ENCODE data around the gene ZDHHC11.

The ZDHHC11 gene, protein sequence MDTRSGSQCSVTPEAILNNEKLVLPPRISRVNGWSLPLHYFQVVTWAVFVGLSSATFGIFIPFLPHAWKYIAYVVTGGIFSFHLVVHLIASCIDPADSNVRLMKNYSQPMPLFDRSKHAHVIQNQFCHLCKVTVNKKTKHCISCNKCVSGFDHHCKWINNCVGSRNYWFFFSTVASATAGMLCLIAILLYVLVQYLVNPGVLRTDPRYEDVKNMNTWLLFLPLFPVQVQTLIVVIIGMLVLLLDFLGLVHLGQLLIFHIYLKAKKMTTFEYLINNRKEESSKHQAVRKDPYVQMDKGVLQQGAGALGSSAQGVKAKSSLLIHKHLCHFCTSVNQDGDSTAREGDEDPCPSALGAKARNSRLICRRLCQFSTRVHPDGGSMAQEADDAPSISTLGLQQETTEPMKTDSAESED

DNA sequence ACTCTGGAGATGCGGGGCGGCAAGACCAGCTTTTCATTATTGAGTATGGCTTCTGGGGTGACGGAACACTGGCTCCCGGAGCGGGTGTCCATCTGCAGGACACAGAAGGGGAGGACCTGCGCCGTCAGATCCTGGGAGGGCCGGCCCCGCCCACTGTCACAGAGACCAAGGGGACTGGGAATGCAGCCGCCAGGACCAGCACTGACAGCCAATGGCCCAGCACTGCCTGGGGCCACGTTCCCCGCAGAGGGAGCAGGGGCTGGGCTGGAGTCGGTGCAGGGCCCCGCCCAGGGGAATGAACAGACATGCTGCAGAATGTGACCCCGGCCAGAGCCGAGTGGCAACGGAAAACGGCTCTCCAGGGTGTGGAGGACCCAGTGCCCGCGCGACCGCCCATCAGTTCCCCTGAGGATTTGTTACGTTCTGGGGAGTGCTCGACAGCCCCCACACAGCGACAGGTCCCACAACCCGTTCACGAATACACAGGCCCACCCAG is at the start of gene ZDHHC11:
Gene ZDHHC11 (minus strand): TSS at position 476 of the 496 bp plus-strand sequence. CDS start 384 bp downstream, at position 92.
- DNase-seq = no peak

DNA sequence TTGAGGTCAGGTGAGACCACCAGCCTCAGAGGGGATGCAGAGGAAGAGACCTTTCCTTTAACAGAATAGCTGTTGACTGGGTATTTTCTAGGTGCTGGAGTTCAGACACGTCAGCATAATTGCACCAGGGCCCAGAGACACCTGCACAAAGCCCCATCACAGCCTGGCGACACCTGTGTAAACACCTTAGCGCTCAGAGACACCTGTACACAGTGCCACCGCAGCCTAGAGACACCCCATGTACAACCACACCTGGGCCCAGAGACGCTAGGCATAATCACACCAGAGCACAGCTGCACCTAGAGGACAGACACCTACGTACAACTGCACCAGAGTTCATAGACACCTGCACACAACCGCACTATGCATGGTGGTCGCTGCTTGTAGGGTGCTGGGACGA is 42.9 kb upstream of the ZDHHC11 start:
- no peak for DNase-seq

DNA sequence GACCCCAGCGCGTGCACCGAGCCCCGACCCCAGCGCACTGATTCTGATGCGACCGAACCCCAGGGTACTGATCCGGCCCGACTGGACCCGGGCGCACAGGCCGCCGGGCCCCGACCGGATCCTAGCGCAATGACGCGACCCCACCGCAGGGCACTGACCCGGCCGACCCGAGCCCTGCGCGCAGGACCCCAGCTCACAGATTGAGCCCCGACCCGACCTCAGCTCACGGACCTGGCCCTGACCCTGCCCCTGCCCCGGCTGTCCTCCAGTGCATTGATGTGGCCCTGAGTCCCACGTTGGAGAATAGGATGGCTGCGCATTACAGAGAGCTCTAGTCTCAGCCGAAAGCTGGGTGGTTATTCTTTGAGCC is 42.3 kb upstream of the ZDHHC11 start:
- no peak for DNase-seq

DNA sequence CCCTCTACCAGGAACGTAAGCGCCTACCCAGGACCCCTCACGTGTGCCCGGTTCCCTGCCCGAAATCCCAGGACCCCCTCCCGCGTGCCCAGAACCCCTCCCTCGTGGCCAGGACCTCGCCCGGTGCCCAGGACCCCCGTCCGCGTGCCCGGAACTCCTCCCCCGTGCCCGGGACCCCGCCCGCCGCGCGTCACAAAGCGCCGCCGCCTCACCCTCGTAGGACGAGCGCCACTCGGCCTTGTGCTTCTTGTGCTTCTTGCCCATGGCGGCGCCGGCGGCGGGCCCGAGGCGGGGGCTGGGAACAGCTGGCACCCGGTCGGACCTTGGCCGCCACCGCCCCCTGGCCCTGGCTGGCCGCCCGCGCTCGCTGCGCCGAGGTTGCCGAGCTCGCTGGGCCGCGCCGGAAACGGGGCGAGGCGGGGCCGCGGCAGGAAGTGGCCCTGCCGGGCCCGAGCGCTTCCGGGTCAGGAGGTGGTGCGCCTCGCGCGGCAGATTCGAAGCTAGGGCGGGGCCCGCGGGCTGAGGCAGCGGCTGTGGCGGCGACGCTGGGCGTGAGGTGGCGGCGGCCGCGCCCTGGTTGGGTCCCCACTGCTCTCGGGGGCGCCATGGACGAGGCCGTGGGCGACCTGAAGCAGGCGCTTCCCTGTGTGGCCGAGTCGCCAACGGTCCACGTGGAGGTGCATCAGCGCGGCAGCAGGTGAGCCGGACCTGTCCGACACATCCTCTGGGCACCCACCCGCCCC is 41.8 kb upstream of the ZDHHC11 start, which contains the start of the genes BRD9 and TRIP13:
Gene BRD9 (minus strand): TSS at position 408 of the 743 bp plus-strand sequence. CDS start 144 bp downstream, at position 264.
Gene TRIP13 (plus strand): TSS at position 491 of the 743 bp plus-strand sequence. CDS start 115 bp downstream, at position 606.
- DNase-seq = peak; percentile 76 to 81

DNA sequence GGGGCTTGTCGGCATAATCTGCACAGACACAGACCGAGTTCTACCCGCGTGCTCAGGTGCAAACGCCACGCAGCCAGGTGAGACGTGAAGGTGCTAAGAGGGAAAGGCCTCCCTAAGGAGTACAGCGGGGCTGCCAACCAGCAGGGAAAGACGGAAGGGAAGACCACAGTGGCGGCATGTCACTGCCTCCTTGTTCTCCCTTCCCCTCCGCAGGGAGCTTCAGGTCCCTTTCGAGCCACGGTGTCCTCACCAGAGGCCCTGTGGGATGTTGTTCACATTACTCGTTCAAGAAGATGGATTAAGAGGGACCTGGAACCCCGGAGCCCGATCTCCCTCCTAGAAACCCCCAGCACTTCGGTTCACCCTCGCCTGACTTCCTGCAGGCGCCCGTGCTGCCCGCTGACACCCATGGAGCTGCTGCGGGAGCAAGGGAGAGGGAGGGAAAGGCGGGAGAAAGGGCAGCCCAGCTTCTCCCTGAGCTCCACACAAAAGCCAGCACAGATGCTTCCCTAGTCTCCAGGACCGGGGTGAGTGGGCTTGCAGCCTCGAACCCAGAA is 41.1 kb upstream of the ZDHHC11 start:
- DNase-seq = no peak

DNA sequence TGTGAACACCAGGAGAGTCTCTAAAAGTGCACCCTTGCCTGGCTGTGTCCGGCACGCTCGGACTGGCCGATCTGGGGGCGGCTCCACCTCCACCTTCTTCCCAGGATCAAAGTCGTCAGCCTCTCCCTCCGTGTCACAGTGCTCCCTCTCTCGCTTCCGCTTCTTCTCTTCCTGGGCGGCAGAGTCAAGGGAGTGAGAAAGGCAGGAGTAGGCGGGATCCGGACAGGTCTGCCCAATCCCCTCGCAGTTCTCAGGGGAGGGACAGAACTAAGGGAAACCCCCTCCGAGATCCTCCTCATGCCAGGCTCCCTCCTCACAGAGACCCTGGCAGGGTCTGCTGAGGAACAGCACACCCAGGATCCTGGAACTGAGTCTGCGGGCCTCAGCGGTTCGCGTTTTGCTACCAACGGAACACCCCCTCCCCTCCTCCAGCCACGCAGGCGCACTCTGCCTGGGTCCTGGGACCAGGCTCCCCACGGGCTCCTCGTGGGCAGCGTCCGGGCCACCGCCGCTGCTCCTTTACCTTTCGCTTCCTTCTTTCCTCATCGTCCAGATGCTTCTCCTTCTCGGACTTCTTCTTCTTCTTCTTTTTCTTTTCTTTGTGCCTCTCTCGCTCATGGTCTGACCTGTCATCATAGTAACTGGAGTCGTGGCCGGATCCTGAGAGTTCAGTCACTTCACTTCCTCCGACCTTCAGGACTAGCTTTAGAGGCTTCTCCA is 40.5 kb upstream of the ZDHHC11 start:
- no peak for DNase-seq

DNA sequence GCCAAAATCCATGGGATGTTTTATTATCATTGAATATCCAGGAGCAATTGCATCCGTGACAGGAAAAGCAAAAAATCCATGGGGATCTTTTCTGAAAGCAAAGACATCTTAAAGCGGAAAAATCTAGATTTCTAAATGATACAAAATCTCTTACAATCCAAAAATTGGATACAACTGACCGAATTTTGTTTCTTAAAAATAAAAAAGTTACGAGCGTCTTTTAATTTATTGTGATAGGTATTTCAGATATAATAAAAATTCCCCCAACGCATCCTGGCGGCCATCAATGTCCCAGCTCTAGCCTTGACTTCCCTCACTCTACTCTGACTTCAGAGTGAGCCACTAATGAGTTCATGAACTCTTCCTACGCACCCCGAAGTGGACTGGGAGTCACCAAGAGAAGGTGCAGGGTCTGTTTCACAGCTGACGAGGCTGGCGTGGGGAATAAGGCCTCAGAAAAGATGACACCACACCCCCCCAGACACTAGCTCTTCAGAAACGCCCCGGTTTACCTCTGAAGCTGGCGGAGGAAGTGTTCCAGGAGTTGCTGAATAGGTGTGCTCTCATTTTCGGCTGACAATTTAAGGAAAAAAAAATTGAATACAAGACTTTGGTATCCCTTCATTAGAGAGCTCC is 38.4 kb upstream of the ZDHHC11 start:
- DNase-seq = no peak

DNA sequence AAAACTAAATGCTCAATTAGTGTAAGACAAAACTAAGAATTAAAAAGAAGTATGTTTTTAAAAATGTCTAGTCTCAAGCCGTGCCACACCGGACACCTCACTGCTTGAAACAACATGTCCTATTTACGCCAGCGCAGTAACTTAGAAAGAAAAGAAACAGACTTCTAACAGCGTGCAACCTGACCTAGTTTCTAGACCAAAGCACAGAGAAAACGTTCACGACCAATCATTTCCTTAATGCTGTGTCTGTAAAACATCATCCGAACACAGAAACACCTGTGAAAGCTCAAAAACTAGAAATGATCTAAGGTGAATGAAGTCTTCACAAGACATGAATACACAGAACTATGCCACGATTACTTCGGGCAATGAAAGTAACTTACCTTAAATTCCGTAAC is 37.9 kb upstream of the ZDHHC11 start:
- DNase-seq = no peak

DNA sequence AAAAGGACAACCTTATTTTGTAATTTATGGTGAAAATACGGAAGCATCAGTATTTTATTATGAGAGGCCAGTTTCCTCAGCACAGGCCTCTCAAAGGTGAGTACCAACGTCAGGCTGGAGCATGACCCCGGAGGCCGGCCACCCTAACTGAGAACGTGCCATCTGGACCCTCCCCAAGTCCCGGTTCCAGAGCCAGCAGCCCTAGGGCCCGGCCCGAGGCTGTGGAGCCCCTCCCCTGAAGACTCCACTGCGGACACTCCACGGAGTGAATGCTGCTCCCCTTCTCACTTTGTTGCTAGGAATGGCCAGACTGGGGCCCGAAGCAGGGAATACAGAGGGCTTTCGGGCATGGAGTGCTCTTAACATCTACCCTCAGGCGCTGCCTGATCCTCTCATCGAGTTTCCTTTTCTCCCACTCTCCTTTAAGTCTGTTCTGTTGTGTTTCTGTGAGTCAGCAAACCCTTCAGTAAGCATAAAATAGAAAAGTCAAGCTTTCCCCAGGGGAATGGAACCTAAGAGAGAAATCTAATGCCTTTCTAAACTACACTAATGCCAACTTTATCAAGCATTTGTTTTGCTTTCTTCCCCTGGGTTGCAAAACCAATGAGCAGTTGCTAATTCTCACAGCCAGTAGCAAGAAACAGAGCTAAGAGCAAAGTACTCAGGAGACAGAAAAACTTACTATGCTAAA is 37.3 kb upstream of the ZDHHC11 start:
- no peak for DNase-seq

DNA sequence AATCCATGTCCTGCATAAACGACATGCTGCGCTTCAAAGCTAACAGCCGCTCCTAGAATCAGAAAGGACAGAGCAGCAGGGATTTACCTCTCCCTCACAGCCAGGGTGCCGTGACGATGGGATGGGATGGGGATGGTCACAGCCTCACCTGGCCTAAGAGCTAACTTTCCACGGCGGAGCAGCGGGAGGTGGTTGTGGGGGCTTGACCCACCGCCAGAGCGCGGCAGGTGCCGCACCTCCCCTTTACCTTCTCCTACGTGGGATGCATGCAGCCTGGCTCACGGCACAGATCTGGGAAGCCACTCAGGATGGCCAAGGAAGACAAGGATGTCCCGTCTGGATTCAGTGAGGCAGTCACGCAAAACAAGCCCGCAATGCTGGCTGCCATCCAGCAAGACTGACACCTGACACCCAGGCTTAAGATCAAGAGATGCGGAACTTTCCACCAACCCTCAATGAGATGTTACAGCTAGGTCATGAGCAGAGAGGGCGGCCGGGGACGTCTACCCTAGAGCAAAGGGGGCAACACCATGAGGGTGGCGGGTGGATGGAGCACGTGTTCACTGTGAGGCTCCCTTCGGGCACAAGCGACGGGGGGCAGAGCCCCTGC is 36.0 kb upstream of the ZDHHC11 start:
- no peak for DNase-seq

DNA sequence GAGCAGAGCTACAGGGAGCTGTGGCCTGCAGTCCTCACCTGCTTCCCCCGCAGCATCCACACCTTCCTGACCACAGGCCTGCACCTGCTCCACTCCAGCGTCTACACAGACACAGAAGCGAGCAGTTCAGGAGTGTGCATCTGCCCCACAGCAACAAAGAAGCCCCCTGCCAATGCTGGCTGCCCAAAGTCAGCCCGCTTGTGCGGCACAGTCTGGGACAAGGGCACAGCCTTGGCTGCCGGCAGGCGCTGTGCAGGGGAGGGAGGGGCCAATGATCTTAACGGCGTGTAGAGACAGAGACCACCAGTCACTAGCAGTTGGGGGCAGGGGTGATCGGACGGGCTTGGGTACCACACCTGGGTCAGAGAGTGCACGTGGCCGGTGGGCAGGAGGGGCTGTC is 35.2 kb upstream of the ZDHHC11 start:
- DNase-seq = no peak

DNA sequence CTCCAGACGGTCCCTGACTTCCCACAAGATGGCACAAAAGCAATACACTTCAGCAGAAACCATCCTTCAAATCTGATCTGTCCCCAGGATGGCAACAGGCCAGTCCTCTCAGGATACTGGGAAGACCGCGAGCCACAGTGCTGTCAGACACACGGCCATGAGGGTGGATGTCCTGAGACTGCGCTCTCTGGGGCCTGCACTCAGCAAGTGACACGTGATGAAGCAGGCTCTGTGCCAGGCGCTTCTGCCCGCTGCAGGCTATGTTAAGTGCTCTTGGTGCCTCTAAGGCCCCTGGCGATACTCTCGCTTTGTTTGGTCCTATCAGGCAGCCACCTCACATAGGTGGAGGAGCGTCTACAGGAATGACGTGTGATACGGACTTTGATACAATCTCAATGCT is 34.7 kb upstream of the ZDHHC11 start:
- DNase-seq = no peak

DNA sequence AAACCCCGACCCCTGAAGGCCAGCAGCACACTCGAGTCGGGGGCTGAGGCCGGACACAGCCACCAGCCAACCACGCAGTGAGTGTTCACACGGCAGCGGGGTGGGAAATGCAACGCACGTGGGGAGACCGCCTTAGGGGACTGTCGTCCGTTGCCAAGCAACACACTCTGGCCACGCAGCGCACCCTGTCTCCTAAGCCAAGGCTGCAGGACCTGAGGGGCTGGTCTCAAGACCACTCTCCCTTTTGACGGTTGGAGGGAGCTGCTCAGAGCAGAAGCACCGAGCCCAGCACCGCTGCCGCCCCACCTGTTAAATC is 34.3 kb upstream of the ZDHHC11 start:
- no peak for DNase-seq

DNA sequence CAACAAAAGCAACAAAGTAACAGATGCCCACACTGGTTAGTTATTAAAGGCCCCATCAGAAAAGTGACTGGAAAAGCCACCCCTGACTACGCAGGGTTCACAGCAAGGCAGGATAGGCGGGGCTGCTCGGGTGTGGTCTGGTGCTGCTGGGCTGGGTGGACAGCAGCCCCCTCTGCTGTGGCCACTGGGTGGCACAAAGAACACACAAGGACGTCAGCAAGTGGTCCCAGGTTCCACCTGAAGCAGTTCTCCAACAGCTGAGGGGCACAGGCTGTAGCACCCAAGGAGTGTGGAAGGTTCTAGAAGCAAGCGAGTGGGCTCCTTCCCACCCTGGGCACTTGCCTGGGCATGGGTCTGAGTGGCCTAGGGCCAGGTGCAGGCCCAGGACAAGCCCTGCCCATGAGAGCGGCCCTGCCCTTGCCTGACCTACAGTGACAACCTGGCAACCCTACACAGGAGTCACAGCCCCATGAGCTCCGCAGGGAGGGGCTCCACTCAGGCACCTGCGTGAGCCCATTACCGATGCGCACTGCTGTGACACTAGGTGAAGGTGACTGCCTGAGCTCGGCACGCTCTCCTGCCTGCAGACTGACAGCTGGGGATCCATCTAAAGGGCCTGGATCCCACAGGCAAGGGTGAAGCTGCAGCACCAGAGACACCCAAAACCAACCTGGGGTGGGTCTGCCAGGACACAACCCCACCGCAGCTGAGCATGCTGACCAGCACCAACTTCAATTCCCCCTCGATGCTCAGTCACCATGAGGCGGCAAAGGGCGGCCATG is 33.8 kb upstream of the ZDHHC11 start:
- no peak for DNase-seq

DNA sequence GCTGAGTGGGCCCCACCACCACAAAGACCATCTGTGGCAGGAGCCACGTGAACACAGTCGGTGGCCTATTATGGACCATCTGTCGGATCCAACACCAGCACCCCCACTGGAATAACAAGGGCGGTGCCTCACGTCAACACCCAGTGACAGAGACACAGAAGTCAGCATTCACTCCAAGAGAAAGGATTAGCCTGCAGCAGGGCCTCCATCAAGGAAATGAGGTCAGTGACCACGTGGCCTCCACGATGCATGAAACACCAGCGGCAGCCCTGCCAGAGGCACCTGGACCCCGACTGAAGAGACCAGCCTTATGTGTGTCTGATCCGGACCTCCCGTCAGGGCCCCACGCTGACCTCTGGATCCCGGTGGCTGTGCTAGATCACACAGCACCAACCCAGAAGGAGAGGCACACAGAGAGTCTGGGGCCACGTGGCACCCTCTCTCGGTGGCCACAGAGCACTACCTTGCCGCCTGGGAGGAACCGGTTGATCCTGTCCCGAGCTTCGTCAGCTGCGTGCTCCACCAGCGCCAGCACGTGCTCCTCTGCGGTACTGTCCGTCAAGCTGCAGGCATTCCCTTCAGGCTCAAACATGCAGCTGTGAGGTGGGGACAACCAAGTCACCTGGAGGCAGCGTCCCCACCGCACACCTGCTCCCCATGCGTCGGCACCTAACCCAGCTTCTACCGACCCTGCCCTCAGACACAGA is 32.8 kb upstream of the ZDHHC11 start:
- no peak for DNase-seq

DNA sequence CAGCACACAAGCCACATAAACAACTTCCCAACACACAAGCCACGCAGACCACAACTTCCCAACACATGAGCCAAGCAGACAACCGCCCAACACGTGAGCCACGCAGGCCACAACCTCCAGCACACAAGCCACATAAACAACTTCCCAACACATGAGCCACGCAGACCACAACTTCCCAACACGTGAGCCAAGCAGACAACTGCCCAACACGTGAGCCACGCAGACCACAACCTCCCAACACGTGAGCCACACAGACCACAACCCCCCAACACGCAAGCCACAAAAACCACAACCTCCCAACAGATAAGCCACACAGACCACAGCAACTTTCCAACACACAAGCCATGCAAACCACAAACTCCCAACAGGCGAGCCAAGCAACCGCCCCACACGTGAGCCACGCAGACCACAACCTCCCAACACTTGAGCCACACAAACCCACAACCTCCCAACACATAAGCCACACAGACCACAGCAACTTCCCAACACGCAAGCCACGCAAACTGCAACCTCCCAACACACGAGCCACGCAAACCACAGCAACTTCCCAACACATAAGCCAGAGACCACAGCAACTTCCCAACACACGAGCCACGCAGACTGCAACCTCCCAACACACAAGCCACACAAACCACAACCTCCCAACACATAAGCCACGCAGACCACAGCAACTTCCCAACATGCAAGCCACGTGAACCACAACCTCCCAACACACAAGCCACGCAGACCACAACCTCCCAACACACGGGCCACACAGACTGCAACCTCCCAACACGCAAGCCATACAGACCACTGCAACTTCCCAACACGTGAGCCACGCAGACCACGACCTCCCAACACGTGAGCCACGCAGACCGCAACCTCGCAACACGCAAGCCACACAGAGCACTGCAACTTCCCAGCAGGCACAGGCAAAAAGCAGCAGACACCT is 31.7 kb upstream of the ZDHHC11 start:
- no peak for DNase-seq

DNA sequence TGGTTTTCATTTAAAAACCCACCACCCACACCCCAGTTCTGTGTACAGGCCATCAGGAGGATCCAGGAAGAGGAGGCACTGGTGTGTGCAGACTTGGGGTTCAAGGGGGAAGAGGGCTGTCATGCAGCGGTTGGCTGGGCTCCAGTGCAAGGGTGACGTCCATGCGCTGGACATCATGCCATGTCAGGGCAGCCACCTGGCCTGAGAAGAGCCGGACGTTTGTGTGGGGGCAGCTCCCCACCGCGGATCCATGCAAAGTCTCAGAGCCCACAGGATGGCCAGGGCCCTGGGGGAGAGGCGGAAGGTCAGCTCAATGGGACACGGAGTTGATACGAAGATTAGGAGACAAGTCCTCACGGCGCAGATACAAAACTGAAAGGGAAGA is 30.8 kb upstream of the ZDHHC11 start:
- no peak for DNase-seq

DNA sequence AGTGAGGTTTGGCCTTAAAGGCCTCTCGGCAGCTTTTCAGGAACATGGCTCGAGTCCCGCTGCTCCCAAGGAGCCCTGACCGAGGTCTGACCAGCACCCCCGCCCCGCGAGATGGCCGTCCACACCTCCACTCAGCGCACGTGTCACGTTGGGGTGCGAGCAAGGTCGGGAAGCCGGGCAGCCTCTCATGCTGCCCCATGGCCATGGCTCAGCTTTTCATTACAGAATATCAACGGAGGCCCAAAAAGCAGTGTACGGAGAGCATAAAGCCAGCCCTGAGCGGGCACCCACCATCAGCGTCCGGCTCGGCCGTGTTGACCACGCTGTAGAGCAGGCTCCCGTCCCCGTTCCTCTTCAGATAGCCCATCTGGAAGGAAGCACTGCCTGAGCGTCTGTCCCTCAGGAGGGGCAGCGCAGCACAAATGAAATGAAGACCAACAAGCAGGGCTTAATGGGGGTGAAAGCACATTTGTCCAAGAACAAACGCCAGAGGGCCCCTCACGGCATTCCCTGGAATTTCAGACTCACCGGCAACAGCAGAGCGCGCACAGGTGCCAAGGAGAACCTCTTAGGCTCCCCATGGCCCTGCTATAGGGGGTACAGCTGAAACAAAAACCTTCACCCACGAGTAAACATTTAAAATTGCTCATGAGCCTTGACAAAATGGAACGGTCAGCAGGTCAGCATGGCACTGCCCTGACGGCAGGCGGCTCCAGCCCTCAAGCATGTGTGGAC is 30.2 kb upstream of the ZDHHC11 start:
- DNase-seq = no peak

Data from stimulated activated CD4-positive, alpha-beta T cell treated with anti-CD3 and anti-CD28 coated beads, Interleukin-2, amount 100 ng/mL, for 48 hours (primary cell).